HEK293T (cell line): ENCODE results near the gene KRTAP4-16.
"Not testable (repeated sequence)": the region's sequence is repeated elsewhere in the genome, so short reads cannot be mapped to it uniquely, and the experiment has no call there.

ENCODE experiments used
- FOXK2 ChIP-seq: fragments of 450-650 bp; IDR thresholded peaks from 2 replicates; pipeline ENCODE4 v1.6.1; 2016; ENCODE audit warnings: mild to moderate bottlenecking
- FOXM1 ChIP-seq: fragments of 450-650 bp; IDR thresholded peaks from 2 replicates; pipeline ENCODE4 v1.6.1; 2017; ENCODE audit warnings: mild to moderate bottlenecking, borderline replicate concordance
- L3MBTL2 ChIP-seq: fragments of 450-650 bp; conservative IDR thresholded peaks from 2 replicates; pipeline ENCODE4 v1.6.1; 2016; ENCODE audit warnings: mild to moderate bottlenecking
- TARDBP ChIP-seq: fragments of 450-650 bp; IDR thresholded peaks from 2 replicates; pipeline ENCODE4 v1.6.1; 2016
- ZNF384 ChIP-seq: fragments of 450-650 bp; IDR thresholded peaks from 2 replicates; pipeline ENCODE4 v1.6.1; 2016

- not testable (repeated sequence) for TF ChIP-seq FOXM1, ZNF384, TARDBP, FOXK2, L3MBTL2
These were observed 15.9 kb upstream of the KRTAP4-16 start, which contains the start of gene KRTAP4-11 for GRCh38 chr17:41117846-41118386.
